Endothelial cell of umbilical vein (primary cell): ENCODE data around the gene ERCC1. TPM values are rescaled to one million over a fixed set of nuclear protein-coding genes. Genes with fewer than 3 reads are reported as not detected.
A peak's percentile ranks its signal among the peaks of the same experiment; 100 is the strongest.

Source experiments
- BruUV-seq: library from RNA; stranded (reverse); fragments of 400-500 nt; replicated peaks from 2 replicates; lab custom pipeline; 2021; lab: Mats Ljungman, UMichigan
- CTCF ChIA-PET: fragments of 300-600, 350-600 bp; sonication (Branson Sonifier 250); formaldehyde crosslinking; loops from one replicate; lab custom pipeline; 2021; ENCODE audit warnings: antibody characterized with exemption, inconsistent platforms; lab: Charles Lee
- POLR2A ChIA-PET: fragments of 300-600, 350-600 bp; sonication (Branson Sonifier 250); formaldehyde crosslinking; loops from one replicate; lab custom pipeline; 2021; ENCODE audit warnings: antibody characterized with exemption, inconsistent platforms; lab: Charles Lee
- DNase-seq: peaks from one replicate; pipeline ENCODE4 v3.0.0-alpha.2; 2011; ENCODE audit warnings: low read depth, low spot score
- FAIRE-seq: peaks from 2 replicates; lab custom pipeline; 2011; peaks lifted over from hg19 to GRCh38; lab: Jason Lieb, UNC
- H2AFZ ChIP-seq: 2 replicates; pipeline ENCODE4 v1.6.0; 2012; ENCODE audit warnings: low read depth, low read length, control low read depth, inconsistent platforms
- H3K27ac ChIP-seq: 2 replicates; pipeline ENCODE4 v1.5.1; 2011; ENCODE audit warnings: low read depth, mild to moderate bottlenecking, control low read depth, low read length, moderate library complexity; ENCODE audit not compliant: insufficient read depth
- H3K27me3 ChIP-seq, 2 experiments: 2 replicates each; pipeline versions ENCODE4 v1.6.0 to v1.6.1; 2011; ENCODE audit warnings: low read length in 2 of 2, mixed read lengths in 1 of 2; ENCODE audit not compliant: control insufficient read depth in 2 of 2, insufficient read depth in 2 of 2
- H3K36me3 ChIP-seq, 2 experiments: 2 replicates in 1 of 2; 3 replicates in 1 of 2; pipeline ENCODE4 v1.5.1; 2011; ENCODE audit warnings: low read length in 2 of 2, mild to moderate bottlenecking in 1 of 2, moderate library complexity in 1 of 2; ENCODE audit not compliant: control insufficient read depth in 2 of 2, insufficient read depth in 2 of 2; ENCODE audit errors: extremely low read depth in 1 of 2
- H3K4me1 ChIP-seq: 3 replicates; pipeline ENCODE4 v1.5.1; 2011; ENCODE audit warnings: mild to moderate bottlenecking, low read length; ENCODE audit not compliant: control insufficient read depth, insufficient read depth; ENCODE audit errors: extremely low read depth
- H3K4me2 ChIP-seq: 2 replicates; pipeline ENCODE4 v1.6.1; 2011; ENCODE audit warnings: low read length, control low read depth, mixed read lengths; ENCODE audit not compliant: insufficient read depth
- H3K4me3 ChIP-seq, 3 experiments: fragments of 200-600 bp in 1 of 3; sonication (generic), shearing (Covaris generic) in 1 of 3; replicated peaks in 1 of 3; 2 replicates each; pipeline ENCODE4 v1.5.1; 2011 to 2016; ENCODE audit warnings: control low read depth in 3 of 3, low read length in 3 of 3, mild to moderate bottlenecking in 2 of 3, inconsistent platforms in 1 of 3, low read depth in 1 of 3, moderate library complexity in 1 of 3; ENCODE audit not compliant: insufficient read depth in 1 of 3
- H3K79me2 ChIP-seq: 2 replicates; pipeline ENCODE4 v1.6.0; 2012; ENCODE audit warnings: low read length, inconsistent platforms; ENCODE audit not compliant: control insufficient read depth, insufficient read depth
- H3K9ac ChIP-seq: replicated peaks from 2 replicates; pipeline ENCODE3; 2011; ENCODE audit warnings: low read length, control low read depth; ENCODE audit not compliant: insufficient read depth; ENCODE audit errors: extremely low read depth
- H3K9me1 ChIP-seq: replicated peaks from 3 replicates; pipeline ENCODE4 v1.6.0; 2011; ENCODE audit warnings: mild to moderate bottlenecking, low read length; ENCODE audit not compliant: control insufficient read depth, insufficient read depth; ENCODE audit errors: extremely low read depth
- H3K9me3 ChIP-seq: replicated peaks from 2 replicates; pipeline ENCODE4 v1.5.1; 2012; ENCODE audit warnings: low read length, inconsistent platforms; ENCODE audit not compliant: control insufficient read depth, insufficient read depth
- H4K20me1 ChIP-seq: replicated peaks from 2 replicates; pipeline ENCODE3; 2011; ENCODE audit warnings: mild to moderate bottlenecking, low read length; ENCODE audit not compliant: control insufficient read depth, insufficient read depth; ENCODE audit errors: extremely low read depth
- EZH2 ChIP-seq: IDR thresholded peaks from 2 replicates; pipeline ENCODE4 v1.6.1; 2012; ENCODE audit warnings: borderline replicate concordance, low read depth, mild to moderate bottlenecking, moderate library complexity, low read length, inconsistent platforms; ENCODE audit not compliant: severe bottlenecking
- FOS ChIP-seq: IDR thresholded peaks from 2 replicates; pipeline ENCODE4 v1.6.1; 2011; ENCODE audit warnings: mild to moderate bottlenecking, low read length, moderate library complexity, borderline replicate concordance; ENCODE audit not compliant: insufficient read depth
- GATA2 ChIP-seq: IDR thresholded peaks from 2 replicates; pipeline ENCODE4 v1.7.0; 2011; ENCODE audit warnings: low read depth, mild to moderate bottlenecking, moderate library complexity, mixed read lengths, low read length; ENCODE audit not compliant: insufficient read length, insufficient read depth
- JUN ChIP-seq: IDR thresholded peaks from 2 replicates; pipeline ENCODE4 v1.6.1; 2011; ENCODE audit warnings: borderline replicate concordance, low read depth; ENCODE audit not compliant: insufficient read length, insufficient read depth
- MAX ChIP-seq: IDR thresholded peaks from 2 replicates; pipeline ENCODE4 v1.6.1; 2011; ENCODE audit not compliant: insufficient read depth, insufficient read length
- MYC ChIP-seq: IDR thresholded peaks from one replicate; pipeline ENCODE4 v1.6.1; 2011; ENCODE audit warnings: mild to moderate bottlenecking, low read depth, low read length
- POLR2A ChIP-seq: IDR thresholded peaks from 2 replicates; pipeline ENCODE4 v1.6.1; 2012; ENCODE audit warnings: low read depth, mild to moderate bottlenecking, control low read depth, low read length
- POLR2AphosphoS5 ChIP-seq: IDR thresholded peaks from 2 replicates; pipeline ENCODE4 v1.6.1; 2012; ENCODE audit warnings: low read depth, mild to moderate bottlenecking, control low read depth, low read length, moderate library complexity; ENCODE audit not compliant: insufficient read depth
- dilution Hi-C: fragments of 300-500 bp; cut with MboI; formaldehyde crosslinking; loops from one replicate; pipeline ENCODE4 v1.15.0; 2019; ENCODE audit warnings: low sequenced_read_pairs; ENCODE audit not compliant: extremely low pct_ligation_motif_present
- intact Hi-C: fragments of 100-400 bp; cut with micrococcal nuclease; formaldehyde crosslinking; loops from one replicate; pipeline ENCODE4 v1.10.0; 2022
- polyA plus RNA-seq, 4 experiments: library from polyadenylated mRNA; depleted of rRNA in 3 of 4; stranded (reverse) in 3 of 4; unstranded in 1 of 4; fragments of >200 nt; gene quantifications; 2 replicates each; pipeline versions ENCODE4 v1.2.1 to v1.2.3, GENCODE V29; 2011 to 2012; ENCODE audit warnings: missing spikeins in 1 of 4
- total RNA-seq: library from RNA; stranded (reverse); gene quantifications from 2 replicates; pipeline ENCODE4 v1.2.3, GENCODE V29; 2021
- TF ChIP-seq, protein P1 (sequence below), 2 donors: IDR thresholded peaks; 1 replicate in 1 of 2; 2 replicates in 1 of 2; pipeline ENCODE4 v1.5.1; 2011; ENCODE audit warnings: low read length in 2 of 2, mild to moderate bottlenecking in 2 of 2, moderate library complexity in 2 of 2, control low read depth in 1 of 2, inconsistent platforms in 1 of 2, low read depth in 1 of 2; ENCODE audit not compliant: insufficient read depth in 1 of 2; ENCODE audit errors: extremely low read depth in 1 of 2

ERCC1 gene
- total and polyA plus RNA-seq, 2 donors (not counting 3 experiments of a cell fraction or from before 2014, with no cell fraction given): 81.8 to 126 TPM

GRCh38 chr19:45406226-45407090 is 17.3 kb downstream of the ERCC1 start, which contains the start of gene POLR1G:
Gene POLR1G, plus strand, starts transcription at chr19:45406644. Its CDS starts 53 bp downstream, at chr19:45406697.
- dilution Hi-C loops: no loop called here
- no peaks in the 10 kb centered on the region for H3K9me3 ChIP-seq
- H3K9ac ChIP-seq: peak within 1 kb of the TSS; percentile 82
- H3K79me2 ChIP-seq: peaks cover 57% of the 10 kb centered on the region
- H3K4me2 ChIP-seq: peak within 1 kb of the TSS; percentile 56
- H3K4me3 ChIP-seq: peak within 1 kb of the TSS; percentile 63 to 83 (median 81)
- no peaks in the 10 kb centered on the region for H3K36me3 ChIP-seq
- H3K9me1 ChIP-seq: no peaks in the 10 kb centered on the region
- FAIRE-seq: no peak
- BruUV-seq: TSS peak; percentile 1
- H3K27me3 ChIP-seq: no peaks in the 10 kb centered on the region
- TF ChIP-seq, protein P1, sequence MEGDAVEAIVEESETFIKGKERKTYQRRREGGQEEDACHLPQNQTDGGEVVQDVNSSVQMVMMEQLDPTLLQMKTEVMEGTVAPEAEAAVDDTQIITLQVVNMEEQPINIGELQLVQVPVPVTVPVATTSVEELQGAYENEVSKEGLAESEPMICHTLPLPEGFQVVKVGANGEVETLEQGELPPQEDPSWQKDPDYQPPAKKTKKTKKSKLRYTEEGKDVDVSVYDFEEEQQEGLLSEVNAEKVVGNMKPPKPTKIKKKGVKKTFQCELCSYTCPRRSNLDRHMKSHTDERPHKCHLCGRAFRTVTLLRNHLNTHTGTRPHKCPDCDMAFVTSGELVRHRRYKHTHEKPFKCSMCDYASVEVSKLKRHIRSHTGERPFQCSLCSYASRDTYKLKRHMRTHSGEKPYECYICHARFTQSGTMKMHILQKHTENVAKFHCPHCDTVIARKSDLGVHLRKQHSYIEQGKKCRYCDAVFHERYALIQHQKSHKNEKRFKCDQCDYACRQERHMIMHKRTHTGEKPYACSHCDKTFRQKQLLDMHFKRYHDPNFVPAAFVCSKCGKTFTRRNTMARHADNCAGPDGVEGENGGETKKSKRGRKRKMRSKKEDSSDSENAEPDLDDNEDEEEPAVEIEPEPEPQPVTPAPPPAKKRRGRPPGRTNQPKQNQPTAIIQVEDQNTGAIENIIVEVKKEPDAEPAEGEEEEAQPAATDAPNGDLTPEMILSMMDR (IDR thresholded peaks at IDR 0.05; ENCODE audit: extremely low read depth in 1 of 2, insufficient read depth in 1 of 2, low read depth in 1 of 2, low read length in 2 of 2): no peak
- TF ChIP-seq EZH2 (no peak), FOS (no peak), JUN (no peak), MYC (peak; percentile 95), POLR2A (peak; percentile 42), POLR2AphosphoS5 (peak; percentile 64), GATA2 (no peak), MAX (peak; percentile 93)
- peaks cover 27% of the 10 kb centered on the region for H3K4me1 ChIP-seq
- ChIA-PET POLR2A (interaction anchor here (1.0 kb wide), 1 partner anchor 63 kb away, joined by 3 read pairs; no protein-coding TSS in a partner anchor), CTCF (interaction anchor here (1.0 to 2.1 kb wide), 6 partner anchors 22 to 78 kb away, joined by 3 to 19 read pairs (median 6); no protein-coding TSS in a partner anchor)
- no peaks in the 10 kb centered on the region for H4K20me1 ChIP-seq
- peak within 1 kb of the TSS; percentile 88 for H3K27ac ChIP-seq
- intact Hi-C loops: no loop called here
- H2AFZ ChIP-seq: peak within 1 kb of the TSS; percentile 30
- peak; percentile 93 for DNase-seq
